Measurements from ENCODE around the gene RARS1. TPM values are rescaled to one million over a fixed set of nuclear protein-coding genes. Genes with fewer than 3 reads are reported as not detected.

The RARS1 gene
- total and polyA plus RNA-seq, 2 donors from 2014 or later = 35.5 to 62.8 TPM

GRCh38 chr5:168449166-168449565 lies 37.1 kb upstream of the RARS1 start:
- intact Hi-C loops (cut with DNase I) = no loop called here
- Histone ChIP-seq H3K4me3 (ENCODE audit: low read length in 3 of 3) (no peak overlapping the region), H3K4me1 (ENCODE audit: control insufficient read depth in 2 of 3, insufficient read depth in 2 of 3, low read depth in 1 of 3, low read length in 3 of 3) (no peaks in the 10 kb centered on the region), H3K27me3 (ENCODE audit: control insufficient read depth, insufficient read depth, low read length) (no peaks in the 10 kb centered on the region), H3K9ac (ENCODE audit: low read length in 3 of 3) (no peak overlapping the region), H3K9me3 (ENCODE audit: control insufficient read depth in 2 of 3, insufficient read depth in 1 of 3, low read length in 3 of 3) (no peaks in the 10 kb centered on the region), H3K27ac (ENCODE audit: low read depth in 2 of 2, low read length in 2 of 2) (no peak overlapping the region), H3K36me3 (ENCODE audit: control insufficient read depth in 2 of 3, insufficient read depth in 3 of 3, low read length in 3 of 3) (peaks cover 6 to 37% (median 10%) of the 10 kb centered on the region in 3 donors)
- no peak for TF ChIP-seq CTCF (IDR thresholded peaks at IDR 0.05; ENCODE audit: borderline replicate concordance, extremely low read depth, insufficient read depth)
- FAIRE-seq (no peak), DNase-seq (peak in 2 of 5 donors; percentile 11 to 13)

GRCh38 chr5:168451565-168451964 lies 34.7 kb upstream of the RARS1 start:
- intact Hi-C loops (cut with DNase I) = no loop called here
- H3K9ac ChIP-seq (ENCODE audit: low read length in 3 of 3) = no peak overlapping the region
- FAIRE-seq (no peak), DNase-seq (no peak)
- H3K9me3 ChIP-seq (ENCODE audit: control insufficient read depth in 2 of 3, insufficient read depth in 1 of 3, low read length in 3 of 3) = no peaks in the 10 kb centered on the region
- H3K27ac ChIP-seq (ENCODE audit: low read depth in 2 of 2, low read length in 2 of 2) = no peak overlapping the region
- H3K36me3 ChIP-seq (ENCODE audit: control insufficient read depth in 2 of 3, insufficient read depth in 3 of 3, low read length in 3 of 3) = peaks cover 1 to 42% (median 12%) of the 10 kb centered on the region in 3 donors
- no peak overlapping the region for H3K4me3 ChIP-seq (ENCODE audit: low read length in 3 of 3)
- no peaks in the 10 kb centered on the region for H3K4me1 ChIP-seq (ENCODE audit: control insufficient read depth in 2 of 3, insufficient read depth in 2 of 3, low read depth in 1 of 3, low read length in 3 of 3)
- TF ChIP-seq CTCF (IDR thresholded peaks at IDR 0.05; ENCODE audit: borderline replicate concordance, extremely low read depth, insufficient read depth) = no peak
- H3K27me3 ChIP-seq (ENCODE audit: control insufficient read depth, insufficient read depth, low read length) = no peaks in the 10 kb centered on the region

DNA sequence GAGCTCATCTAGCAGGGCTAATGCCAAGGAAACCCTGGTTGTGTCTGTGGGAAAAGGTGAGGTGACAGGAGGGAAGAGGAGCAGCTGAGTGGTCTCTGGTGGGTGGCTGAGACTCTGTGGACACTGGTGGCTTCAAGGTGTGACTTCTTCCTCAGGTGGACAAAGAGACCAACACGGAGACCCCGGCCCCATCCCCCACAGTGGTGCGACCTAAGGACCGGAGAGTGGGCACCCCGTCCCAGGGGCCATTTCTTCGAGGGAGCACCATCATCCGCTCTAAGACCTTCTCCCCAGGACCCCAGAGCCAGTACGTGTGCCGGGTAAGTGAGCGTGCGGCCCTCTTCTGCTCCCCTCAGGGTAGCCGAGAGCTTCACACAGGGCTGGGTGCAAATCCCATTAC lies 31.1 kb upstream of the RARS1 start:
- TF ChIP-seq CTCF (IDR thresholded peaks at IDR 0.05; ENCODE audit: borderline replicate concordance, extremely low read depth, insufficient read depth) = no peak
- Histone ChIP-seq H3K4me3 (ENCODE audit: low read length in 3 of 3) (no peak overlapping the region), H3K27ac (ENCODE audit: low read depth in 2 of 2, low read length in 2 of 2) (no peak overlapping the region), H3K9me3 (ENCODE audit: control insufficient read depth in 2 of 3, insufficient read depth in 1 of 3, low read length in 3 of 3) (no peaks in the 10 kb centered on the region), H3K27me3 (ENCODE audit: control insufficient read depth, insufficient read depth, low read length) (no peaks in the 10 kb centered on the region), H3K4me1 (ENCODE audit: control insufficient read depth in 2 of 3, insufficient read depth in 2 of 3, low read depth in 1 of 3, low read length in 3 of 3) (no peaks in the 10 kb centered on the region), H3K9ac (ENCODE audit: low read length in 3 of 3) (no peak overlapping the region), H3K36me3 (ENCODE audit: control insufficient read depth in 2 of 3, insufficient read depth in 3 of 3, low read length in 3 of 3) (peaks cover 2 to 55% (median 19%) of the 10 kb centered on the region in 3 donors)
- FAIRE-seq = no peak
- intact Hi-C loops (cut with DNase I) = no loop called here
- DNase-seq = no peak

DNA sequence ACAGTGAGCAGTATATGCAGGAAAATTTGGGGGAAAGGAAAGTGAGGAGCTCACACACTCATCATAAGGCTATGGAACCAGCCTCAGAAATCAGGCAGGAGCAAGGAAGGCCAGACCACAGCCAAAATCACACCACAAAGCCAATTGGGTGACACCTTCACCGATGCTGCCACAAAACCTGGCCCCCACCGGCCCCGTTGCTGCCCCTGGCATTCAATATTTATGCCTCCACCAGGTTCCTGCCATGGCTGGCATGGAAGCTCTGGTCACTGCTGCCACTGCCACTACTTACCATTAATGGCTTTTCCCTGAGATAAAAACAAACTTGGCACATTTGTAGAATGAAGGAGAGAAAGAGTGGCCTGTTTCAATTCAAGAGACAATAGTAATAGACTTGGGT lies 28.7 kb upstream of the RARS1 start:
- no peak overlapping the region for H3K4me3 ChIP-seq (ENCODE audit: low read length in 3 of 3)
- TF ChIP-seq CTCF (IDR thresholded peaks at IDR 0.05; ENCODE audit: borderline replicate concordance, extremely low read depth, insufficient read depth) = no peak
- H3K27me3 ChIP-seq (ENCODE audit: control insufficient read depth, insufficient read depth, low read length) = no peaks in the 10 kb centered on the region
- no peaks in the 10 kb centered on the region for H3K4me1 ChIP-seq (ENCODE audit: control insufficient read depth in 2 of 3, insufficient read depth in 2 of 3, low read depth in 1 of 3, low read length in 3 of 3)
- DNase-seq (no peak), FAIRE-seq (no peak)
- no peak overlapping the region for H3K27ac ChIP-seq (ENCODE audit: low read depth in 2 of 2, low read length in 2 of 2)
- no peak overlapping the region for H3K9ac ChIP-seq (ENCODE audit: low read length in 3 of 3)
- peaks cover 2 to 63% (median 31%) of the 10 kb centered on the region in 3 donors for H3K36me3 ChIP-seq (ENCODE audit: control insufficient read depth in 2 of 3, insufficient read depth in 3 of 3, low read length in 3 of 3)
- H3K9me3 ChIP-seq (ENCODE audit: control insufficient read depth in 2 of 3, insufficient read depth in 1 of 3, low read length in 3 of 3) = no peaks in the 10 kb centered on the region
- intact Hi-C loops (cut with DNase I) = no loop called here
